OCI-LY1 (cell line): Measurements from ENCODE around the gene AANAT.

Experiments
- H2AFZ ChIP-seq: fragments of 200-600 bp; sonication (generic), shearing (Covaris generic); 2 replicates; pipeline ENCODE4 v1.6.0; 2014; ENCODE audit warnings: antibody characterized with exemption, mild to moderate bottlenecking, low read length
- H3F3A ChIP-seq: fragments of 200-600 bp; sonication (generic), shearing (Covaris generic); 2 replicates; pipeline ENCODE4 v1.6.0; 2014; ENCODE audit warnings: mild to moderate bottlenecking, antibody characterized with exemption, low read length, moderate library complexity; ENCODE audit not compliant: insufficient read depth
- H3K27ac ChIP-seq: fragments of 200-600 bp; sonication (generic); 2 replicates; pipeline ENCODE4 v1.5.1; 2014; ENCODE audit warnings: low read length, mixed run types, mild to moderate bottlenecking, low read depth; ENCODE audit not compliant: poor library complexity, severe bottlenecking
- H3K27me3 ChIP-seq: fragments of 200-600 bp; sonication (generic); 2 replicates; pipeline ENCODE4 v1.6.0; 2014; ENCODE audit warnings: antibody characterized with exemption, mild to moderate bottlenecking, low read length, moderate library complexity; ENCODE audit not compliant: insufficient read depth
- H3K36me3 ChIP-seq: fragments of 200-600 bp; sonication (generic); 2 replicates; pipeline ENCODE4 v1.6.1; 2014; ENCODE audit warnings: mild to moderate bottlenecking, antibody characterized with exemption, low read length, moderate library complexity, mixed read lengths; ENCODE audit not compliant: insufficient read depth
- H3K4me1 ChIP-seq: fragments of 200-600 bp; sonication (generic); 2 replicates; pipeline ENCODE4 v1.5.1; 2014; ENCODE audit warnings: mild to moderate bottlenecking, low read length, moderate library complexity; ENCODE audit not compliant: insufficient read depth, severe bottlenecking
- H3K4me2 ChIP-seq: fragments of 200-600 bp; sonication (generic), shearing (Covaris generic); 2 replicates; pipeline ENCODE4 v1.6.1; 2014; ENCODE audit warnings: low read length
- H3K4me3 ChIP-seq: fragments of 200-600 bp; sonication (generic); 2 replicates; pipeline ENCODE4 v1.5.1; 2014; ENCODE audit warnings: low read length, low read depth, mild to moderate bottlenecking, mixed read lengths; ENCODE audit not compliant: poor library complexity, severe bottlenecking
- H3K79me2 ChIP-seq: fragments of 200-600 bp; shearing (Covaris generic); 2 replicates; pipeline ENCODE4 v1.6.1; 2016; ENCODE audit warnings: mixed run types, low read length, mixed read lengths; ENCODE audit not compliant: insufficient read depth
- H3K9ac ChIP-seq: fragments of 200-600 bp; sonication (generic), shearing (Covaris generic); 2 replicates; pipeline ENCODE4 v1.6.1; 2014; ENCODE audit warnings: mild to moderate bottlenecking, low read length, mixed read lengths
- H3K9me2 ChIP-seq: fragments of 200-600 bp; sonication (generic), shearing (Covaris generic); 2 replicates; pipeline ENCODE4 v1.6.1; 2014; ENCODE audit warnings: low read depth, mild to moderate bottlenecking, low read length, mixed read lengths
- H3K9me3 ChIP-seq: fragments of 200-600 bp; shearing (Covaris generic); 2 replicates; pipeline ENCODE4 v1.6.1; 2014; ENCODE audit warnings: low read length, mixed read lengths
- H4K20me1 ChIP-seq: fragments of 200-600 bp; sonication (generic), shearing (Covaris generic); 2 replicates; pipeline ENCODE4 v1.6.0; 2016; ENCODE audit warnings: mild to moderate bottlenecking, low read length; ENCODE audit not compliant: insufficient read depth
- CTCF ChIP-seq: fragments of 200-600 bp; sonication (generic), shearing (Covaris generic); IDR thresholded peaks from 2 replicates; pipeline ENCODE4 v1.5.1; 2017; ENCODE audit warnings: mild to moderate bottlenecking, antibody characterized with exemption, low read length, moderate library complexity, mixed read lengths
- EZH2 ChIP-seq: fragments of 200-600 bp; sonication (generic), shearing (Covaris generic); IDR thresholded peaks from 2 replicates; pipeline ENCODE4 v1.8.0; 2017; ENCODE audit warnings: borderline replicate concordance, mixed run types, mild to moderate bottlenecking, antibody characterized with exemption, low read length, moderate library complexity, mixed read lengths

Gene AANAT

GRCh38 chr17:76433693-76434092 is 33.7 kb upstream of the AANAT start:
- H3K4me3 ChIP-seq, result no peak overlapping the region
- TF ChIP-seq CTCF (no peak), EZH2 (no peak)
- H3K4me1 ChIP-seq, result peaks cover 46% of the 10 kb centered on the region
- no peaks in the 10 kb centered on the region for H3K79me2 ChIP-seq
- peak overlapping the region; percentile 28; the same call in 1 of the 2 replicates for H3K4me2 ChIP-seq
- H2AFZ ChIP-seq, result no peak overlapping the region
- no peaks in the 10 kb centered on the region for H4K20me1 ChIP-seq
- H3K9ac ChIP-seq, result no peak overlapping the region
- no peaks in the 10 kb centered on the region for H3K9me3 ChIP-seq
- peaks cover 6% of the 10 kb centered on the region; the same call in 1 of the 2 replicates for H3K36me3 ChIP-seq
- no peaks in the 10 kb centered on the region for H3K27me3 ChIP-seq
- no peak overlapping the region for H3K27ac ChIP-seq
- H3F3A ChIP-seq, result no peaks in the 10 kb centered on the region
- no peaks in the 10 kb centered on the region for H3K9me2 ChIP-seq

GRCh38 chr17:76434870-76435269 is 32.5 kb upstream of the AANAT start:
- no peaks in the 10 kb centered on the region for H4K20me1 ChIP-seq

GRCh38 chr17:76435751-76436150 is 31.7 kb upstream of the AANAT start:
- H3K79me2 ChIP-seq, result no peaks in the 10 kb centered on the region
- no peaks in the 10 kb centered on the region for H4K20me1 ChIP-seq

More at GRCh38 chr17:76434870-76435269, 32.5 kb upstream of the AANAT start:
- no peaks in the 10 kb centered on the region for H3K27me3 ChIP-seq
- H3K9me2 ChIP-seq, result no peaks in the 10 kb centered on the region
- no peaks in the 10 kb centered on the region for H3K79me2 ChIP-seq
- peaks cover 53% of the 10 kb centered on the region for H3K4me1 ChIP-seq
- no peak overlapping the region for H2AFZ ChIP-seq
- H3K9ac ChIP-seq, result no peak overlapping the region
- H3K36me3 ChIP-seq, result peaks cover 6% of the 10 kb centered on the region; the same call in 1 of the 2 replicates
- no peak overlapping the region for H3K4me2 ChIP-seq
- TF ChIP-seq CTCF (no peak), EZH2 (no peak)
- no peak overlapping the region for H3K4me3 ChIP-seq
- no peaks in the 10 kb centered on the region for H3F3A ChIP-seq
- H3K27ac ChIP-seq, result no peak overlapping the region
- H3K9me3 ChIP-seq, result no peaks in the 10 kb centered on the region

More at GRCh38 chr17:76435751-76436150, 31.7 kb upstream of the AANAT start:
- TF ChIP-seq EZH2 (no peak), CTCF (no peak)
- Histone ChIP-seq H3K4me3 (no peak overlapping the region), H3K27ac (no peak overlapping the region), H3F3A (no peaks in the 10 kb centered on the region), H3K9ac (no peak overlapping the region), H3K27me3 (no peaks in the 10 kb centered on the region), H3K9me2 (no peaks in the 10 kb centered on the region), H3K9me3 (no peaks in the 10 kb centered on the region), H2AFZ (no peak overlapping the region), H3K4me2 (no peak overlapping the region), H3K4me1 (peaks cover 49% of the 10 kb centered on the region), H3K36me3 (peaks cover 6% of the 10 kb centered on the region; the same call in 1 of the 2 replicates)
